Keratinocyte (primary cell): ENCODE data around the gene B3GAT1. TPM values are rescaled to one million over a fixed set of nuclear protein-coding genes. Genes with fewer than 3 reads are reported as not detected.

ENCODE experiments used
- DNase-seq: peaks from one replicate; pipeline ENCODE4 v3.0.0-alpha.2; 2011; ENCODE audit warnings: low read depth, missing footprints, low spot score
- FAIRE-seq: peaks from 2 replicates; lab custom pipeline; 2011; peaks lifted over from hg19 to GRCh38; lab: Jason Lieb, UNC
- H2AFZ ChIP-seq: 2 replicates; pipeline ENCODE4 v1.6.0; 2012; ENCODE audit warnings: low read length, control low read depth, inconsistent platforms; ENCODE audit not compliant: control insufficient read depth
- H3K27ac ChIP-seq: 2 replicates; pipeline ENCODE4 v1.5.1; 2011; ENCODE audit warnings: low read length; ENCODE audit not compliant: control insufficient read depth, insufficient read depth
- H3K27me3 ChIP-seq: 3 replicates; pipeline ENCODE4 v1.6.0; 2011; ENCODE audit warnings: low read length; ENCODE audit not compliant: control insufficient read depth, insufficient read depth; ENCODE audit errors: extremely low read depth
- H3K36me3 ChIP-seq, 2 experiments: 2 replicates in 1 of 2; 3 replicates in 1 of 2; pipeline ENCODE4 v1.5.1; 2011; ENCODE audit warnings: low read length in 2 of 2, mild to moderate bottlenecking in 1 of 2; ENCODE audit not compliant: control insufficient read depth in 2 of 2, insufficient read depth in 2 of 2; ENCODE audit errors: extremely low read depth in 1 of 2
- H3K4me1 ChIP-seq: 3 replicates; pipeline ENCODE4 v1.5.1; 2011; ENCODE audit warnings: low read length; ENCODE audit not compliant: control insufficient read depth, insufficient read depth; ENCODE audit errors: extremely low read depth
- H3K4me2 ChIP-seq: 3 replicates; pipeline ENCODE4 v1.6.0; 2011; ENCODE audit warnings: low read depth, low read length; ENCODE audit not compliant: control insufficient read depth, insufficient read depth; ENCODE audit errors: extremely low read depth
- H3K4me3 ChIP-seq, 3 experiments: fragments of 200-600 bp in 1 of 3; sonication (generic) in 1 of 3; 2 replicates in 2 of 3; 3 replicates in 1 of 3; pipeline ENCODE4 v1.5.1; 2011 to 2016; ENCODE audit warnings: low read length in 3 of 3, mild to moderate bottlenecking in 3 of 3, control low read depth in 2 of 3, inconsistent platforms in 1 of 3, low read depth in 1 of 3, mixed read lengths in 1 of 3, mixed run types in 1 of 3, moderate library complexity in 1 of 3; ENCODE audit not compliant: control insufficient read depth in 2 of 3, insufficient read depth in 2 of 3; ENCODE audit errors: extremely low read depth in 1 of 3
- H3K79me2 ChIP-seq: 2 replicates; pipeline ENCODE4 v1.6.0; 2012; ENCODE audit warnings: low read length; ENCODE audit not compliant: control insufficient read depth, insufficient read depth
- H3K9ac ChIP-seq: 3 replicates; pipeline ENCODE4 v1.6.0; 2011; ENCODE audit warnings: low read length; ENCODE audit not compliant: control insufficient read depth, insufficient read depth; ENCODE audit errors: extremely low read depth
- H3K9me1 ChIP-seq: 3 replicates; pipeline ENCODE4 v1.6.0; 2011; ENCODE audit warnings: low read length; ENCODE audit not compliant: control insufficient read depth, insufficient read depth; ENCODE audit errors: extremely low read depth
- H3K9me3 ChIP-seq: 2 replicates; pipeline ENCODE4 v1.5.1; 2012; ENCODE audit warnings: low read depth, low read length; ENCODE audit not compliant: control insufficient read depth
- H4K20me1 ChIP-seq: 3 replicates; pipeline ENCODE4 v1.6.0; 2011; ENCODE audit warnings: low read length; ENCODE audit not compliant: control insufficient read depth, insufficient read depth; ENCODE audit errors: extremely low read depth
- CTCF ChIP-seq, 3 experiments: IDR thresholded peaks in 1 of 3; conservative IDR thresholded peaks in 1 of 3; optimal IDR thresholded peaks in 1 of 3; 2 replicates in 2 of 3; 3 replicates in 1 of 3; pipeline versions ENCODE3 to v1.5.1; 2011; ENCODE audit warnings: low read length in 3 of 3, mild to moderate bottlenecking in 3 of 3, moderate library complexity in 2 of 3, control low read depth in 1 of 3, inconsistent platforms in 1 of 3; ENCODE audit not compliant: insufficient read depth in 2 of 3; ENCODE audit errors: extremely low read depth in 1 of 3
- EZH2 ChIP-seq: IDR thresholded peaks from one replicate; pipeline ENCODE4 v1.6.1; 2012; ENCODE audit warnings: inconsistent platforms, mild to moderate bottlenecking, low read length, moderate library complexity
- dilution Hi-C: fragments of 300-500 bp; cut with MboI; formaldehyde crosslinking; loops from one replicate; pipeline ENCODE4 v1.7.0; 2020; ENCODE audit warnings: low sequenced_read_pairs; ENCODE audit not compliant: extremely low pct_ligation_motif_present
- polyA plus RNA-seq, 5 experiments: library from polyadenylated mRNA; depleted of rRNA in 3 of 5; stranded (reverse) in 3 of 5; stranded (forward) in 1 of 5; unstranded in 1 of 5; fragments of >200 nt; gene quantifications; 1 replicate in 1 of 5; 2 replicates in 3 of 5; 3 replicates in 1 of 5; pipeline versions ENCODE4 v1.2.1 to v1.2.3, GENCODE V29; 2011 to 2012; ENCODE audit warnings: missing spikeins in 2 of 5, low read depth in 1 of 5, low replicate concordance in 1 of 5

Gene B3GAT1
- polyA plus RNA-seq, 1 donor (not counting 4 experiments of a cell fraction or from before 2014, with no cell fraction given), result 0.04 TPM

- peaks cover 2% of the 10 kb centered on the region for H3K9me3 ChIP-seq
- H3K4me3 ChIP-seq, result no peak overlapping the region
- TF ChIP-seq EZH2 (no peak), CTCF (optimal IDR thresholded peaks at IDR 0.05 in 1 of 3, IDR thresholded peaks at IDR 0.05 in 1 of 3, conservative IDR thresholded peaks at IDR 0.05 in 1 of 3; ENCODE audit: extremely low read depth in 1 of 3, insufficient read depth in 2 of 3, low read length in 3 of 3) (no peak)
- no peak overlapping the region for H3K4me2 ChIP-seq
- H2AFZ ChIP-seq, result no peak overlapping the region
- dilution Hi-C loops, result no loop called here
- H3K4me1 ChIP-seq, result no peaks in the 10 kb centered on the region
- no peak overlapping the region for H3K27ac ChIP-seq
- DNase-seq (no peak), FAIRE-seq (no peak)
- no peaks in the 10 kb centered on the region for H3K27me3 ChIP-seq
- no peaks in the 10 kb centered on the region for H3K36me3 ChIP-seq
- H3K79me2 ChIP-seq, result no peaks in the 10 kb centered on the region
- H4K20me1 ChIP-seq, result no peaks in the 10 kb centered on the region
- H3K9ac ChIP-seq, result no peak overlapping the region
- H3K9me1 ChIP-seq, result no peaks in the 10 kb centered on the region
Measured at GRCh38 chr11:134452026-134452837, 40.2 kb upstream of the B3GAT1 start.

GRCh38 chr11:134450186-134450585, 38.1 kb upstream of the B3GAT1 start:
- dilution Hi-C loops, result no loop called here
- Histone ChIP-seq H2AFZ (no peak overlapping the region), H3K9me3 (peaks cover 2% of the 10 kb centered on the region), H3K4me1 (no peaks in the 10 kb centered on the region), H3K36me3 (no peaks in the 10 kb centered on the region), H3K27ac (no peak overlapping the region), H3K9me1 (no peaks in the 10 kb centered on the region), H3K9ac (no peak overlapping the region), H3K4me2 (no peak overlapping the region), H4K20me1 (no peaks in the 10 kb centered on the region), H3K27me3 (no peaks in the 10 kb centered on the region), H3K79me2 (no peaks in the 10 kb centered on the region), H3K4me3 (no peak overlapping the region)
- FAIRE-seq (no peak), DNase-seq (no peak)
- TF ChIP-seq EZH2, result no peak
- TF ChIP-seq CTCF (optimal IDR thresholded peaks at IDR 0.05 in 1 of 3, IDR thresholded peaks at IDR 0.05 in 1 of 3, conservative IDR thresholded peaks at IDR 0.05 in 1 of 3; ENCODE audit: extremely low read depth in 1 of 3, insufficient read depth in 2 of 3, low read length in 3 of 3), result no peak
